ENCODE data around the gene C2CD2.

DNA sequence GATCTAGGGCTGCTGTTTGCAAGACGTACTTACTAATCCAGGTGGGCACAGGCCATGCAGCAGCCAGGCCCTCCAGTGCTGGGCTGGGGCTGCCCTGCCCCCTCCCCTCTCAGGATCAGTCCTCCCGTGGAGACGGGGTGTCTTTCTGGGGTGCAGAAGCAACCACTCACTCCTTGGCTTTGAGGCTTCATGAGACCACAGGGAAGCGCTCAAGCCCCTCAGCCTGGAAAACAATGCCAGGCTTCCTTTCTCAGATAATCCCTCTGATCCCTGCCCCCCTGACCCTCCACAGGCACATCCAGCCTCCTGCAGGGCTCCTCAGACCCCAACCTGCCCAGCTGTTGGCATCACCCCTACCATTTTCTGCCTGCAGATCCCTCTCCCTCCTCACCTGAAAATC is 13.9 kb upstream of the C2CD2 start:
- TF ChIP-seq, protein P1, sequence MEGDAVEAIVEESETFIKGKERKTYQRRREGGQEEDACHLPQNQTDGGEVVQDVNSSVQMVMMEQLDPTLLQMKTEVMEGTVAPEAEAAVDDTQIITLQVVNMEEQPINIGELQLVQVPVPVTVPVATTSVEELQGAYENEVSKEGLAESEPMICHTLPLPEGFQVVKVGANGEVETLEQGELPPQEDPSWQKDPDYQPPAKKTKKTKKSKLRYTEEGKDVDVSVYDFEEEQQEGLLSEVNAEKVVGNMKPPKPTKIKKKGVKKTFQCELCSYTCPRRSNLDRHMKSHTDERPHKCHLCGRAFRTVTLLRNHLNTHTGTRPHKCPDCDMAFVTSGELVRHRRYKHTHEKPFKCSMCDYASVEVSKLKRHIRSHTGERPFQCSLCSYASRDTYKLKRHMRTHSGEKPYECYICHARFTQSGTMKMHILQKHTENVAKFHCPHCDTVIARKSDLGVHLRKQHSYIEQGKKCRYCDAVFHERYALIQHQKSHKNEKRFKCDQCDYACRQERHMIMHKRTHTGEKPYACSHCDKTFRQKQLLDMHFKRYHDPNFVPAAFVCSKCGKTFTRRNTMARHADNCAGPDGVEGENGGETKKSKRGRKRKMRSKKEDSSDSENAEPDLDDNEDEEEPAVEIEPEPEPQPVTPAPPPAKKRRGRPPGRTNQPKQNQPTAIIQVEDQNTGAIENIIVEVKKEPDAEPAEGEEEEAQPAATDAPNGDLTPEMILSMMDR (IDR thresholded peaks at IDR 0.05; ENCODE audit: low read length) = no peak
- no peak for TF ChIP-seq EZH2 (IDR thresholded peaks at IDR 0.05; ENCODE audit: borderline replicate concordance, low read length)
